Measurements from ENCODE around the gene LCE7A. TPM values are rescaled to one million over a fixed set of nuclear protein-coding genes. Genes with fewer than 3 reads are reported as not detected.

LCE7A gene
- total RNA-seq, 1 donor from 2014 or later: not detected

- intact Hi-C loops (cut with DNase I): no loop called here
- H3K4me3 ChIP-seq: no peak overlapping the region
- ATAC-seq (no peak), DNase-seq (no peak)
- TF ChIP-seq, protein P1, sequence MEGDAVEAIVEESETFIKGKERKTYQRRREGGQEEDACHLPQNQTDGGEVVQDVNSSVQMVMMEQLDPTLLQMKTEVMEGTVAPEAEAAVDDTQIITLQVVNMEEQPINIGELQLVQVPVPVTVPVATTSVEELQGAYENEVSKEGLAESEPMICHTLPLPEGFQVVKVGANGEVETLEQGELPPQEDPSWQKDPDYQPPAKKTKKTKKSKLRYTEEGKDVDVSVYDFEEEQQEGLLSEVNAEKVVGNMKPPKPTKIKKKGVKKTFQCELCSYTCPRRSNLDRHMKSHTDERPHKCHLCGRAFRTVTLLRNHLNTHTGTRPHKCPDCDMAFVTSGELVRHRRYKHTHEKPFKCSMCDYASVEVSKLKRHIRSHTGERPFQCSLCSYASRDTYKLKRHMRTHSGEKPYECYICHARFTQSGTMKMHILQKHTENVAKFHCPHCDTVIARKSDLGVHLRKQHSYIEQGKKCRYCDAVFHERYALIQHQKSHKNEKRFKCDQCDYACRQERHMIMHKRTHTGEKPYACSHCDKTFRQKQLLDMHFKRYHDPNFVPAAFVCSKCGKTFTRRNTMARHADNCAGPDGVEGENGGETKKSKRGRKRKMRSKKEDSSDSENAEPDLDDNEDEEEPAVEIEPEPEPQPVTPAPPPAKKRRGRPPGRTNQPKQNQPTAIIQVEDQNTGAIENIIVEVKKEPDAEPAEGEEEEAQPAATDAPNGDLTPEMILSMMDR (IDR thresholded peaks at IDR 0.05): no peak
- H3K36me3 ChIP-seq: no peaks in the 10 kb centered on the region
- no peaks in the 10 kb centered on the region for H3K9me3 ChIP-seq
- no peaks in the 10 kb centered on the region for H3K4me1 ChIP-seq
- no peak overlapping the region for H3K27ac ChIP-seq
- H3K27me3 ChIP-seq: no peaks in the 10 kb centered on the region
Observed at GRCh38 chr1:152871731-152872126, 11.9 kb downstream of the LCE7A start.

GRCh38 chr1:152873495-152873894, 13.7 kb downstream of the LCE7A start:
- Histone ChIP-seq H3K27me3 (no peaks in the 10 kb centered on the region), H3K9me3 (no peaks in the 10 kb centered on the region), H3K4me1 (no peaks in the 10 kb centered on the region), H3K27ac (no peak overlapping the region), H3K36me3 (no peaks in the 10 kb centered on the region), H3K4me3 (no peak overlapping the region)
- TF ChIP-seq, protein P1 (IDR thresholded peaks at IDR 0.05): no peak
- DNase-seq: no peak
- intact Hi-C loops (cut with DNase I): no loop called here
- ATAC-seq: no peak

- Histone ChIP-seq H3K4me3 (no peak overlapping the region), H3K4me1 (no peaks in the 10 kb centered on the region), H3K9me3 (no peaks in the 10 kb centered on the region), H3K27ac (no peak overlapping the region), H3K27me3 (no peaks in the 10 kb centered on the region), H3K36me3 (no peaks in the 10 kb centered on the region)
- intact Hi-C loops (cut with DNase I): no loop called here
- TF ChIP-seq, protein P1 (IDR thresholded peaks at IDR 0.05): no peak
- DNase-seq (no peak), ATAC-seq (no peak)
Observed at GRCh38 chr1:152876827-152877226, 17.0 kb downstream of the LCE7A start.

DNA sequence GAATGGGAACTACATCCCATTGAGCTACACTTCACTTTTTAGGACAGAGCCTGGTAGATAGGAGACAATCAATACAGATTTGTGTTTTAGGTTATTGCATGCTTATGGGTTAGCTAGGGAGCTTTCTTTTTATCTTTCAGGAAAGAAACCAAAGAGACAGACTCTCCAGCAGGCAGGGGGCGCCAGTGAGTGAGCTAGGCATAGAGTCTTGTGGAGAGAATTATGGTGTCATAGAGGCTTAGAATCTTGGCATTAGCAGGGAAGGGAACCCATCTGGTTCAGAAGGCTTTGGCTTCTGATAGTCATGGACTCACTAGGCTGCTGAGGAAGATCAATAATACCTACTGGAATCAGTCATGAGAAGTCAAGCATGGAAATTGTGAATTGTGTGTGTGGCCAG, 18.2 kb downstream of the LCE7A start, which contains the start of gene SMCP:
TSS of gene SMCP (plus strand) at position 281 of the 400 bp plus-strand sequence. CDS start 6,101 bp downstream, outside the sequence.
- H3K9me3 ChIP-seq: no peaks in the 10 kb centered on the region
- DNase-seq (no peak), ATAC-seq (no peak)
- H3K36me3 ChIP-seq: no peaks in the 10 kb centered on the region
- no peak within 1 kb of the TSS for H3K27ac ChIP-seq
- H3K4me1 ChIP-seq: no peaks in the 10 kb centered on the region
- H3K27me3 ChIP-seq: no peaks in the 10 kb centered on the region
- TF ChIP-seq, protein P1 (IDR thresholded peaks at IDR 0.05): no peak
- intact Hi-C loops (cut with DNase I): no loop called here
- H3K4me3 ChIP-seq: no peak within 1 kb of the TSS

- DNase-seq: no peak
- H3K27me3 ChIP-seq: no peaks in the 10 kb centered on the region
- intact Hi-C loops (cut with DNase I): no loop called here
- no peak for ATAC-seq
- TF ChIP-seq, protein P1 (IDR thresholded peaks at IDR 0.05): no peak
- no peak overlapping the region for H3K4me3 ChIP-seq
- H3K4me1 ChIP-seq: no peaks in the 10 kb centered on the region
- H3K27ac ChIP-seq: no peak overlapping the region
- no peaks in the 10 kb centered on the region for H3K36me3 ChIP-seq
- H3K9me3 ChIP-seq: no peaks in the 10 kb centered on the region
Observed at GRCh38 chr1:152879559-152880198, 19.9 kb downstream of the LCE7A start.

DNA sequence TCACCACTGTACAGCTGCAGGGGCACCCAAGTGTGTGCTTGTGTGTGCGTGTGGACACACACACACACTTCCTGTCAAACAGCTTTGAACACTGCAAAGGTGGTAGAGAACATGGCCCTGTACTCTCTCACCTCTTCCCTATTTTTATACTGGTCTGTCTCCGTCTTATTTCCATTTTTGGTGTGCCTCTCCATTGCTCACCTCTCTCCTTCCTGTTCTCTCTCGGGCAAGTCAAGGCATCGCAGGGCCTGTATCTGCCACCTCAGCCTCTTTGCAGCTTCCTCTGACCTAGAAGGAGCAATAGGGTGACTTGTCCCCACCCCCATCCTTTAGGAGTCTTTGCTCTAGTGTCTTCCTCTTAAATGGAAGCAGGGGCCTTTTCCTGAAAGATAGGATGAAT, 20.5 kb downstream of the LCE7A start:
- H3K27me3 ChIP-seq: no peaks in the 10 kb centered on the region
- H3K4me3 ChIP-seq: no peak overlapping the region
- no peaks in the 10 kb centered on the region for H3K4me1 ChIP-seq
- TF ChIP-seq, protein P1 (IDR thresholded peaks at IDR 0.05): no peak
- DNase-seq: no peak
- ATAC-seq: no peak
- no peaks in the 10 kb centered on the region for H3K36me3 ChIP-seq
- H3K9me3 ChIP-seq: no peaks in the 10 kb centered on the region
- no peak overlapping the region for H3K27ac ChIP-seq
- intact Hi-C loops (cut with DNase I): no loop called here
